ENCODE results near the gene GRK5.
A peak's percentile ranks its signal among the peaks of the same experiment; 100 is the strongest.
"Not testable (repeated sequence)": the region's sequence is repeated elsewhere in the genome, so short reads cannot be mapped to it uniquely, and the experiment has no call there.

The GRK5 gene

DNA sequence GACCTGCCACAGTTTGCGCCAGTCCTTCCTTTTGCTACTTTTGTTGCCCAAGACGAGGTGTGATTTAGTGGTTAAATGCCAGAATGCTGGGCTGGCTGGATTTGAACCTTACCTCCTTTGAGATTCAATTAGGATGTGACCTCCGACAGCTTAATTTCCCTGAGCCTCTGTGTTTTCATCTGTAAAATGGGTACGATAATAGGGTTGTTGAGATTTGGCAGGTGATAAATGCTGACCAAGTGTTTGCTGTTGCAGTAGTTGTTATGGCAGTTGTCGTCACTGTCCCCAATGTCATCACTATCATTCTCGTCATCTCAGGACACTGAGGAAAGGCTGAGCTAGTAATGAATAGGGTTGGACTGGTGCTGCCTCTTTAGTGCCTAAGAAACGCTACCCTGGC lies 61.1 kb downstream of the GRK5 start:
- Mint-ChIP-seq H3K4me1 (peaks cover 46% of the 10 kb centered on the region), H3K27me3 (no peaks in the 10 kb centered on the region), H3K4me3 (peak overlapping the region; percentile 47 to 73), H3K27ac (peak overlapping the region; percentile 92 to 98), H3K9me3 (no peaks in the 10 kb centered on the region)
- DNase-seq, result no peak
- ATAC-seq, result no peak

DNA sequence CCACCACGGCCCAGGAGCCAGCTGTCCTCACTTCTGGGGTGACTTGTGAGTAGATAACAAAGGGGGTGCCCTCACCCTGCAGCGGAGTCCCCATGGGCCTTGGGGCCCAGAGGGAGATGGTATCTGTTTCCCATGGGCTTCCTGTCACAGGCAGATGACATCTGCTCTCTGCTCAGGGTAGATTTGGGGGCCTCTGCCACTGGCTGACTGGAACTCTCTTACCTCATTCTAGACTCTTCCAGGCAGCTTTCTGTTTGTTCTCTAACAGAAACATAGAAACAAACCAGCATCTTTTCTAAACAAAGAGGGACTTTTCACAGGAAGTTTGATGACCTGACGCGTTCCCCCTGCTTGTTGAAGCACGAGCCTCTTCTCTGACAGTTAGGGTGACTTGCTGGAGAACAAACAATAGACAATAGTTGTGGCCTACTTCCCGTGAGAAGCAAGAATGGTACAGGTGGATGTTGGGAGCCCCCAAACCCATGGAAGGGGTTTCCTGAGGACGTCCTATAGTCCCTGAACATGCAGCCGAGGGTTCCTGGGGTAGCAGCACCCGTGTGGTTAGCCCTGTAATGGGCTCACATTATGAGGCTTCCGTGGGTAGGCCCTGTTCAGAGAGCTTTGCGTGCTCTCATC lies 61.6 kb downstream of the GRK5 start:
- Mint-ChIP-seq H3K27ac (peak overlapping the region; percentile 92 to 98), H3K4me3 (peak overlapping the region; percentile 47 to 73), H3K9me3 (no peaks in the 10 kb centered on the region), H3K27me3 (no peaks in the 10 kb centered on the region), H3K4me1 (peaks cover 48% of the 10 kb centered on the region)
- DNase-seq (peak; percentile 52 to 75), ATAC-seq (peak; percentile 92)

DNA sequence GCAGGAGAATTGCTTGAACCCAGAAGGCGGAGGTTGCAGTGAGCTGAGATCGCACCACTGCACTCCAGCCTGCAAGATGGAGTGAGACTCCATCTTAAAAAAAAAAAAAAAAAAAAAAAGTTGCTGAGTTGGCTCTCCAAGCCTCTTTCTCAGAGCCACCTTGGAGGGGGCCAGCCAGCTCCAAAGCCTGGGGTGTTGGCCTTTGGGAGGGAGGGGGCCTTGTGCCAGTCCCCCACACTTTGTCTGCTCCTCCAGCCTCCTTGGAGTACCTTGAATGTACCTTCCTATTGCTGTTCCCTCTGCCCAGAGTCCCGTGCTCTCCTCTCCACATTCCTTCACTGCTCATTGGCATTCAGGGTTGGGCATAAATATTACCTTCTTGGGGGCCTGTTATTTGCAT lies 62.4 kb downstream of the GRK5 start:
- no peaks in the 10 kb centered on the region for H3K27me3 Mint-ChIP-seq
- no peaks in the 10 kb centered on the region for H3K9me3 Mint-ChIP-seq
- DNase-seq, result no peak
- H3K4me1 Mint-ChIP-seq, result peaks cover 55% of the 10 kb centered on the region
- H3K27ac Mint-ChIP-seq, result peak overlapping the region; percentile 94 to 98
- H3K4me3 Mint-ChIP-seq, result peak overlapping the region; percentile 20 to 73
- ATAC-seq, result no peak

DNA sequence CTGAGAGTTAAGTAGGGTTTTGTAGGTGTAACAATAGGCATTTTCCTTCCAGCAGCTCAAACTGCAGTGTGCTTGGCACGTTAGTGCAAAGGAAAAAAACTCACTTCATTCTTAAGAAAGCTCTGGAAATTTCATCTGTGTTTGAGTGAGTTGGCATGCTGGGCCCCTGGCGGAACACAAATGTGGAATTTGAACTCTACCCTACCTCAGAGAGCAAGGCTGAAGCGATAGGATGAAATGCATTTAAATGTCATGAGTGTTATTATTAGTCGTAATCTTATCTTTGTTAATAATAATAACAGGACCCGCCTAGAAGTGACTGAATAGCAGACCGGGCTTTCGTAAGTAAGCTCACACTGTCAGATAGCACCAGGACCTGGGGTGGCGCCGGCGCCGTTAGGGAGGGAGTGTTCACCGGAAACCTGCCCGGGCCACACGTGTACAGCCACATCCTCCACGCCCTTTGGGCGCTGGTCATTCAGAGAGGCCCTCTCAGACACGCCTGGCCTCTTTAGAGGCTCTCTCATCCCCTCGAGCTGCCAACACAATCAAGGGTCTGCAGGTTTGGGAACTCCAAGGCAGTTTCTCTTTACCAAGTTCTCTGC lies 63.5 kb downstream of the GRK5 start:
- DNase-seq (peak; percentile 27 to 50), ATAC-seq (peak; percentile 65)
- H3K27ac Mint-ChIP-seq, result peak overlapping the region in 1 of 2 donors; percentile 98
- H3K9me3 Mint-ChIP-seq, result no peaks in the 10 kb centered on the region
- H3K4me3 Mint-ChIP-seq, result peak overlapping the region; percentile 51 to 63
- peaks cover 61% of the 10 kb centered on the region for H3K4me1 Mint-ChIP-seq
- H3K27me3 Mint-ChIP-seq, result no peaks in the 10 kb centered on the region

DNA sequence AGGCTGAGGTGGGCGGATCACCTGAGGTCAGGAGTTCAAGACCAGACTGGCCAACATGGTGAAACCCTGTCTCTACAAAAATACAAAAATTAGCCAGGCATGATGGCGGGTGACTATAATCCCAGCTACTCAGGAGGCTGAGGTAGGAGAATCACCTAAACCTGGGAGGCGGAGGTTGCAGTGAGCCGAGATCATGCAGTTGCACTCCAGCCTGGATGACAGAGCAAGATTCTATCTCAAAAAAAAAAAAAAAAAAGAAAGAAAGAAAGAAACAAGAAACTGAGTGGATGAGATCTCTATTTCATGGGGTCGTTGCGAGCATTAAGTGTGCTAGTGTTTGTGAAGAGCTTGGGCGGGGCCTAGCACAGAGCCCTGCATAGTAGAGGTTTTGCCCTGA lies 65.0 kb downstream of the GRK5 start:
- H3K27ac Mint-ChIP-seq, result not testable (repeated sequence)

DNA sequence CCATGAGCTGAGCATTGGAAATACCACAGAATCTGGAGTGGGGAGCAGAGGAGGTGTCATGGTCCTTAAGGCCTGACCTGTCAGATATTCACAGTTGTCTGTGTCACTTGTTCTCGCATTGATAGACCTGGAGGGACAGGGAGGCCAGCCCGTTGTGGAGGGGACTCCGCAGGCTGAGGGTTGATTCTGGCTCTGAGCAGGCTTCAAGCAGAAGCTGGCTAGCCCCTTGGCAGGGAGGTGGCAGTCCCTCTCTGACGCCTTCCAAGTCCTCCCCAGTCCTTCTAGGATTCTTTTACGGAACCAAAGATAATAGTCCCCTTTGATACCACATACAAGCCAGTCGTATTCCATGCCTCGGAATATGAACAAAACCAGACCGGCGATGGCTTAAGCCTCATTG lies 65.4 kb downstream of the GRK5 start:
- Mint-ChIP-seq H3K27me3 (no peaks in the 10 kb centered on the region), H3K4me3 (no peak overlapping the region)

More for the DNA sequence above, 65.0 kb downstream of the GRK5 start:
- peaks cover 61% of the 10 kb centered on the region for H3K4me1 Mint-ChIP-seq
- not testable (repeated sequence) for H3K27me3 Mint-ChIP-seq, ATAC-seq, H3K4me3 Mint-ChIP-seq, H3K9me3 Mint-ChIP-seq, DNase-seq

DNA sequence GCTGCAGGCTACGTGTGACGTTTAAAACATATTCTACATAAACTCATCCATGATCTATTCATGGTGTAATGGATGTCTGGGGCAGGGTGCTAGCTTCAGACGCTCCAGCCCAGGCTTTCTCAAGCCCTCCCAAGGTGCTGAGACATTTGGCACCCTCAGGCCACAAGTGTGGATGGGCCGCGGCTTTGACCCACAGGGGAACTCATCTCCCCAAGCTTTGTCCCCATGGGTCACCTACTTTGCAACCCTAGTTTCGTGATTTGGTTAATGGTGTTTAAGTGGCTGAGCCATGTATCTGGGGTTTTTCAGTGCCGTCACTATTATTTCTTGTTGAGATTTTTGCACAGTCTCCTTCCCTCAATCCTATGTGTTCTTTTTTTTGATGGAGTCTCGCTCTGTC lies 66.0 kb downstream of the GRK5 start:
- H3K27ac Mint-ChIP-seq, result no peak overlapping the region
- H3K4me3 Mint-ChIP-seq, result no peak overlapping the region
- H3K9me3 Mint-ChIP-seq, result no peaks in the 10 kb centered on the region
- H3K4me1 Mint-ChIP-seq, result peaks cover 59% of the 10 kb centered on the region
- no peak for ATAC-seq
- no peak for DNase-seq
- H3K27me3 Mint-ChIP-seq, result no peaks in the 10 kb centered on the region

More for the DNA sequence above, 65.4 kb downstream of the GRK5 start:
- ATAC-seq (no peak), DNase-seq (no peak)
- Mint-ChIP-seq H3K9me3 (no peaks in the 10 kb centered on the region), H3K27ac (no peak overlapping the region), H3K4me1 (peaks cover 61% of the 10 kb centered on the region)

DNA sequence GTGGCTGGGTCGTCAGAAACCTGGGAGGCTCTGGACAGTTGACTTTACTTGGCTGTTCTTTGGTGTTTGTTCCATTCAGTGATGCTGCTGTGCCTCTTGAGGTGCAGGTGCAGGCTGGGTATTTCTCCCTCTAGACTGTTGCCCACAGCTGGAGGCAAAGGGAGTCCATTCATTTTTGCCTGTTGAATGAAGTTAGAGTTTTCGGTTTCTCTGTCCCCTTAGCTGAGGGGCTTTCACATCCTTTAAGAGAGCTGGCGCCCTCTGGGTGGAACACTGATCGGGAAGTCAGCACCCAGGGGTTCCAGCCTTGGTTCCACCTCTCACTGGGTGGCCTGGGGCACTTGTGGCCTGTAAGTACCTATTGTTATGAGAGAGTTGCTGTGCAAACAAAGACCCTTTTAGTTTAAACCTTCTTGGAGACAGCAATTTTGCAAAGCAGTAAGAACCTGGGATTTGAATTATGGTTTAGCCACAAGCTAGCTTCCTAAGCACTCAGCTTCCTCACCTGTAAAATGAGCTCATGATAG lies 67.2 kb downstream of the GRK5 start:
- Mint-ChIP-seq H3K9me3 (no peaks in the 10 kb centered on the region), H3K4me1 (peaks cover 54% of the 10 kb centered on the region), H3K27me3 (no peaks in the 10 kb centered on the region), H3K27ac (peak overlapping the region in 1 of 2 donors; percentile 44), H3K4me3 (no peak overlapping the region)
- DNase-seq, result no peak
- no peak for ATAC-seq

DNA sequence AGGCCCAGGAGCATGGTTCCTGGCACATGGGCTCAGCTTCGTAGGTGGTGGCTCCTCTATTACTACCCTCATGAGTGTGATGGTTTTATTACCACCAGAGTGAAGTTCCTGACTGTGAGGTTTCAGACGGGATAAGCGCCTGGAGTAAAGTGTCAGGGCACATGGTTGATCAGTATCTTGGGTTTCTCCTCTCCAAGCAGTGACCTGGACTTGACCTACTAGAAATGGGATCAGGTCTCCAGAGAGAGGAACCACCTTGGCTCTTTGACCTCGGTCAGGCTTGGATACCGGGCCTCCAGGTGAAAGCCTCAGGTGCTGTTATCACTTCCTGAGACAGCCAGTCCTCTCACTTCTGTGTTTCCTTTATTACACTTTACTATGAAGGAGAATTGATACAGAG lies 67.7 kb downstream of the GRK5 start:
- no peak for ATAC-seq
- DNase-seq, result no peak
- Mint-ChIP-seq H3K4me3 (no peak overlapping the region), H3K4me1 (peaks cover 50% of the 10 kb centered on the region), H3K27me3 (no peaks in the 10 kb centered on the region), H3K9me3 (no peaks in the 10 kb centered on the region), H3K27ac (peak overlapping the region in 1 of 2 donors; percentile 44)

DNA sequence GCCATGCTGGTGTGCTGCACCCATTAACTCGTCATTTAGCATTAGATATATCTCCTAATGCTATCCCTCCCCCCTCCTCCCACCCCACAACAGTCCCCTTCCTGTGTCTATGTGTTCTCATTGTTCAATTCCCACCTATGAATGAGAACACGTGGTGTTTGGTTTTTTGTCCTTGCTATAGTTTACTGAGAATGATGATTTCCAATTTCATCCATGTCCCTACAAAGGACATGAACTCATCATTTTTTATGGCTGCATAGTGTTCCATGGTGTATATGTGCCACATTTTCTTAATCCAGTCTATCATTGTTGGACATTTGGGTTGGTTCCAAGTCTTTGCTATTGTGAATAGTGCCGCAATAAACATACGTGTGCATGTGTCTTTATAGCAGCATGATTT lies 68.8 kb downstream of the GRK5 start:
- not testable (repeated sequence) for H3K27me3 Mint-ChIP-seq, DNase-seq
- H3K4me1 Mint-ChIP-seq, result peaks cover 46% of the 10 kb centered on the region

DNA sequence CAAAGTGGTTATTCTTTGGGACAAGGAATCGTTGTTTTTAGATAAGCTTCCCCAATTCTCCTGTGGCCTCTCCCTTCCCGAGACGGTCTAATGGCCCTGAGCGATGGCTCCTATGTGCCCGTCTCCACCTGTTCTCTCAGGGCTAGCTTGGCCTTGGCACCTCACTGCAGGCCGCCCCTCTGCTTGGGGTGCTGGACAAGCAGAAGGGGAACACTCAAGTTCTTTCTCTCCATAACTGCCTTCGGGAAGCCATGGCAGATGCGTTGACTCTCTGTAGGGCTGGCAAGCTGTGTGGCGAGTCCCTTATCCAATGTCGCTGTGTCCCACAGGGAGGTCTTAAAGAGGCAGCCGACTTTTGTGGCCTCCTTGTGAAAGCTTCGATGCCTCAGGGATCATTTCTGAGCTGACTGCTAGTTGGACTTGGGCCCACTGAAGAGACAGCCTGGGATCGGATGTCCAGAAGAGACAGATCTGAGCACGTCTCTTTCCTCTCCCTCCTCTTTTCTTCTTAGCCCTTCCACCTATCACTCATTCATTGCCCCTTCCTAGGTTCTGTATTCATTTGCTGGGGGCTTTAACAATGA lies 70.8 kb downstream of the GRK5 start:
- Mint-ChIP-seq H3K27ac (peak overlapping the region in 1 of 2 donors; percentile 68), H3K9me3 (no peaks in the 10 kb centered on the region), H3K4me1 (peaks cover 41% of the 10 kb centered on the region), H3K4me3 (no peak overlapping the region), H3K27me3 (no peaks in the 10 kb centered on the region)
- no peak for ATAC-seq
- DNase-seq, result no peak

More for the DNA sequence above, 68.8 kb downstream of the GRK5 start:
- H3K4me3 Mint-ChIP-seq, ATAC-seq, H3K27ac Mint-ChIP-seq, H3K9me3 Mint-ChIP-seq: not testable (repeated sequence)

DNA sequence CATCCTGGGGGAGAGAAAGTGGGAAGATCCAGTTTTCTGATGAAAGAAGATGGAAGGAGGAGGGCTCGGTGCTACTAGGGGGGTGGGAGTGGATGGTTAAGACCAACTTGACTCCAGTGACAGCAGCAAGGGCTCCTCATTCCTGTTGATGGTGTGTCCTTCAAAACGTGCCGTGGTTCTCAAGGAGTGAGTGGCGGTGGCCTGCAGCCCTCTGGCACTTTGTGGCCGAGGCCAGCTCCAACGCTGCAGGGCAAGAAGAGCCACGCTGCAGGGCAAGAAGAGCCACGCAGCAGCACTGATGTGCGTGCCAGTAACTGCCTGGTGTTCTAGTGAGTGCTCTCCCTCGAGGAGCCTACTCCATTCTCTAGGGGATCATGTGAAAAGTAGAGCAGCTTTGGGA lies 72.1 kb downstream of the GRK5 start:
- H3K4me1 Mint-ChIP-seq, result peaks cover 47% of the 10 kb centered on the region

DNA sequence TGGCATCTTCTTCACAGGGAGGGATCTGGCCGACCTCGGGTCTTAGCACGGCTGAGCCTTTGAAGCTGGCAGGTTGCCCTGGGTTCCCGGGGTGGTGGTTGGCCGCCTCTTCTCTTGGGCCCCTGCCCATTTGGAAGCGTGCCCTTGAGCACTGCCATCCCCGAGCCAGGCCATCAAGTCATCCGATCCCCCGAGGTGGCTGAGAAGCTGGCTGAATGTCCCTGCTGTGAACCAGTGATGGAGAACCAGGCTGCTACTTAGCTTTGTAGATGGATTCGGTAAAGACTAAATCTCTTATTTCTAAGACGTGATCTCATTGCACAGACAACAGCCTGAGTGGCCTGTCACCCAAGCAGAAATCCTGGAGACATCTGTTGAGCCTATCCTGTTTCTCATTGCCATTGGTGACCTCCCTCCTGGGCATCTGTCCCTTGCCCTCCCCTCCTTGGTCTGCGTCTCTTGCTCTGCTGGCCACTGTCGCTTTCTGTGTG lies 74.3 kb downstream of the GRK5 start:
- Mint-ChIP-seq H3K9me3 (no peaks in the 10 kb centered on the region), H3K27me3 (no peaks in the 10 kb centered on the region), H3K27ac (no peak overlapping the region), H3K4me1 (peaks cover 60% of the 10 kb centered on the region), H3K4me3 (no peak overlapping the region)
- ATAC-seq (no peak), DNase-seq (no peak)

More for the DNA sequence above, 72.1 kb downstream of the GRK5 start:
- no peaks in the 10 kb centered on the region for H3K9me3 Mint-ChIP-seq
- H3K4me3 Mint-ChIP-seq, result no peak overlapping the region
- H3K27me3 Mint-ChIP-seq, result no peaks in the 10 kb centered on the region
- DNase-seq (no peak), ATAC-seq (no peak)
- no peak overlapping the region for H3K27ac Mint-ChIP-seq

DNA sequence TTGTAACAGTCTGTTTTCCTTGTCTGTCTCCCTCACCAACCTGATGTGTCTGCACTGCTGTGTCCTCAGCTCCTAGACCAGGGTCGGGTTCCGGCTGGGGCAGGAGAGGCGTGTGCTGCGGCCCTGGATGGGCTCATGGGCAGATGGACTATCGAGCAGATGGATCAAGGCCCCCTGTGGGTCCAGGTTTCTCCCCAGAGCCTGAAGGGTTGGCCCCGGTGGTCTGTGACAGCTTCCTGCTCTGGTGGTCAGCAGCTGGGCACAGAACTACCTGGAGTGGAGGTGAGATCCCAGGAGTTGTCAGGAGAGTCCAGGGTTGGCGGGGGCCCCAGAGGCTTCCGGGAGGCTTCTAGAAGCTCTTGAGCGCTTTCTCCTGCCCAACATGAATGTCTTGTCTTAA lies 75.1 kb downstream of the GRK5 start:
- Mint-ChIP-seq H3K27me3 (no peaks in the 10 kb centered on the region), H3K4me1 (peaks cover 64% of the 10 kb centered on the region), H3K4me3 (no peak overlapping the region), H3K27ac (no peak overlapping the region), H3K9me3 (no peaks in the 10 kb centered on the region)
- ATAC-seq, result no peak
- DNase-seq, result no peak

DNA sequence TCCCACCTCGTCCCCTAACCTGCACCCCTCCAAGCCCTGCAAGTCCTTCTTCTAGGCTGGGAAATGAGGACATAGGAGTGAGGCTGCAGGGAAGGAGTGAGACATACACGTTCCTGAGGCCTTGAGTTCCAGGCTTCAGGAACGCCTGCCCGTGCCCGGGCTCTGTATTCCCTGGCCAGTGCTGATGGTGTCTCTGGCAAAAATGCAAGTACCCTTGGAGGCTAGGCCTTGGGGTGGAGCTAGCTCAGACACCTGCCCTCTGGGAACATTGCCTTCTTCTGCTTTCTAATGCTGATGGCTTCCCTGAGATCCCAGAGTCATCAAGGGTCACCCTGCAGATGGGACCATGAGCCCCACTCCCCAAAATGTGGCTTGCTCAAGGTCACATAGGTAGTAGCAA lies 76.0 kb downstream of the GRK5 start:
- H3K9me3 Mint-ChIP-seq, result no peaks in the 10 kb centered on the region
- no peaks in the 10 kb centered on the region for H3K27me3 Mint-ChIP-seq
- DNase-seq (no peak), ATAC-seq (no peak)
- peak overlapping the region in 1 of 2 donors; percentile 49 for H3K4me3 Mint-ChIP-seq
- H3K27ac Mint-ChIP-seq, result no peak overlapping the region
- peaks cover 74% of the 10 kb centered on the region for H3K4me1 Mint-ChIP-seq

DNA sequence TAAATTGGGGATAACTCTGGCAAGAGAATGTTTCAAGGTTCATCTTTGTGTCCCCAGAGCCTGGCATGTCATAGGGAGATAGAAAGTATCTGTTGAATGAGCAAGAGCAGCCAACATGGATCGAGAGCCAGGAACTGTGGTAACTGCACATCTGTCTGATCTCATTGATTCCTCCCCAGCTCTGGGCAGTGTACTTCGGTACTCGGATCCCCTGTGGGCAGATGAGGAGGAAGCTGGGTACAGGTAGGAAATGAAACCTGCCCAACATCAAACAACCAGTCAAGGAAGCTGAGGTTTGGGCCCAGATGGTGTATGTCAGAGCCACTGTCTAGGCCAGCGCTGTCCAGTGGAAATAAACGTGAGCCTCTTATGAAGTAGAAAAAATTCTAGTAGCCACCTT lies 76.4 kb downstream of the GRK5 start:
- Mint-ChIP-seq H3K27ac (no peak overlapping the region), H3K9me3 (no peaks in the 10 kb centered on the region), H3K4me1 (peaks cover 78% of the 10 kb centered on the region), H3K4me3 (peak overlapping the region; percentile 46 to 49), H3K27me3 (no peaks in the 10 kb centered on the region)
- ATAC-seq (peak; percentile 84), DNase-seq (no peak)
